Hematopoietic multipotent progenitor cell (in vitro differentiated cells): ENCODE results near the gene LDLRAD3. TPM values are rescaled to one million over a fixed set of nuclear protein-coding genes. Genes with fewer than 3 reads are reported as not detected.
"Not testable (repeated sequence)": the region's sequence is repeated elsewhere in the genome, so short reads cannot be mapped to it uniquely, and the experiment has no call there.

ENCODE experiments used
- DNase-seq, 3 donors: peaks; one replicate each; pipeline ENCODE4 v3.0.0-alpha.2; 2011 to 2015; ENCODE audit warnings: low read depth in 2 of 3, low spot score in 2 of 3
- total RNA-seq: library from RNA; depleted of rRNA; stranded (reverse); fragments of >200 nt; gene quantifications from one replicate; pipeline ENCODE4 v1.2.3, GENCODE V29; 2012

LDLRAD3 gene
- total RNA-seq = 2.2 TPM

- DNase-seq = peak in 2 of 3 donors; percentile 40 to 46
Observed at GRCh38 chr11:35943713-35944502, at the start of gene LDLRAD3. LDLRAD3 (plus strand) TSS chr11:35944062; CDS start chr11:35944099, 37 bp downstream.

- no peak for DNase-seq
Observed at GRCh38 chr11:35897019-35897418, 46.8 kb upstream of the LDLRAD3 start.

GRCh38 chr11:35902961-35903360 lies 40.9 kb upstream of the LDLRAD3 start:
- no peak for DNase-seq

- no peak for DNase-seq
Observed at GRCh38 chr11:35905646-35906276, 38.1 kb upstream of the LDLRAD3 start.

GRCh38 chr11:35906277-35906661 lies 37.6 kb upstream of the LDLRAD3 start:
- DNase-seq = no peak

GRCh38 chr11:35906681-35907080 lies 37.2 kb upstream of the LDLRAD3 start:
- DNase-seq = no peak

GRCh38 chr11:35907648-35908431 lies 36.0 kb upstream of the LDLRAD3 start:
- peak in 1 of 3 donors; percentile 13 for DNase-seq

- DNase-seq = not testable (repeated sequence)
Observed at GRCh38 chr11:35908432-35908771, 35.5 kb upstream of the LDLRAD3 start.

- no peak for DNase-seq
Observed at GRCh38 chr11:35909511-35910265, 34.2 kb upstream of the LDLRAD3 start.

GRCh38 chr11:35911013-35911412 lies 32.8 kb upstream of the LDLRAD3 start:
- no peak for DNase-seq

GRCh38 chr11:35911616-35912165 lies 32.2 kb upstream of the LDLRAD3 start:
- no peak for DNase-seq

- DNase-seq = not testable (repeated sequence)
Observed at GRCh38 chr11:35912436-35912835, 31.4 kb upstream of the LDLRAD3 start.

GRCh38 chr11:35912883-35913624 lies 30.8 kb upstream of the LDLRAD3 start:
- no peak for DNase-seq

GRCh38 chr11:35914816-35915215 lies 29.0 kb upstream of the LDLRAD3 start:
- DNase-seq = peak in 1 of 3 donors; percentile 33

GRCh38 chr11:35916270-35916669 lies 27.6 kb upstream of the LDLRAD3 start:
- no peak for DNase-seq

- no peak for DNase-seq
Observed at GRCh38 chr11:35917676-35918075, 26.2 kb upstream of the LDLRAD3 start.

- DNase-seq = no peak
Observed at GRCh38 chr11:35918716-35919115, 25.1 kb upstream of the LDLRAD3 start.

- DNase-seq = no peak
Observed at GRCh38 chr11:35919244-35919643, 24.6 kb upstream of the LDLRAD3 start.

GRCh38 chr11:35923452-35923851 lies 20.4 kb upstream of the LDLRAD3 start:
- no peak for DNase-seq

- no peak for DNase-seq
Observed at GRCh38 chr11:35924811-35925210, 19.1 kb upstream of the LDLRAD3 start.
